COLO668 (cell line): ENCODE measurements around the gene NHERF2.
"Not testable (repeated sequence)": the region's sequence is repeated elsewhere in the genome, so short reads cannot be mapped to it uniquely, and the experiment has no call there.

Source experiments
- DNase-seq: peaks from one replicate; lab custom pipeline; 2025; ENCODE audit not compliant: unreplicated experiment; lab: John Stamatoyannopoulos, UW

NHERF2 gene

GRCh38 chr16:2005646-2006045, 21.1 kb upstream of the NHERF2 start:
- peak; percentile 24 for DNase-seq

DNA sequence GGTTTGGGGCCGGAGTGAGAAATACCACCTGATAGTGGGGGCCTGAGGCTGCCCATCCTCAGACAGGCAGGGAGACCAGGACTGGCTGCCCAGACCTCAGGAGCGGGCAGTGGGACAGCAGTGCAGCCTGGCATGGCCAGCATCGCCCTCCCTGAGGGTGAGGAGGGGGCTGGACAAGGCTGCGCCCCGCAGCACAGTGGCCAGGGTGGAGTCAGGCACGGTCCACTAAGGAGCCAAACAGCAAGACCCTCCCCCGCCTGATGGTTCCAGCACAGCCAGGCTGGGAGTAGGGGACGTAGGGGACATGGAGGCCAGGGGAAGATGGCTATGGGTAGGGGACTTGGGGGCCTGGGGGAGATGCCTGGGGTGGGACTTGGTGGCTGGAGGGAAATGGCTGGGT, 20.4 kb upstream of the NHERF2 start:
- no peak for DNase-seq

- peak; percentile 54 for DNase-seq
Observed at GRCh38 chr16:2007081-2007836, 19.4 kb upstream of the NHERF2 start.

- DNase-seq = peak; percentile 65
Observed at GRCh38 chr16:2008009-2008526, 18.6 kb upstream of the NHERF2 start.

DNA sequence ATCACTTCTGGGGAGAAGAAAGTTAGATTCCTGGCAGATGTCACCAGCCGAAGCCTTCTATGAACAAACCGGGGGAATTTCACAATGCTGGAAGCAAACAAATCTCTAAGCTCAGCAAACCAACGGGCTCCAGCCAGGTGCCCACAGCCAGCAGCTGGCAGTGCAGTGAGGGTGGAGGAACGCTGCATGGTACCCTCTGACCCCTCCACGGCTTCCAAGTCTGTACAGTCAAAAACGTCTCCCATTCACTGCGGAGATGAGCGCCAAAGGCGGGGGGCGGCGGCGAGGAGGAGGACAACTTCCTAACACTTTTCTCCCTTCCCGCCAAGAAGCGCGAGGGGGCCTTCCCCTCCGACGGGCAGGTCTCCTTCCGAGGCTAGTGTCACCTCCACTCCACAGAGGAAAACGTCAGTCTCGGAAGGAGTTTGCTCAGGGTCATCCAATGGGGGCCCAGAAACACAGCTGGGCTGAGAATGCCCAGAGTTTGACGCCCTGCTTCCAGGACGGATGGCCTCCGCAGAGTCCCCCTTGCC, 18.0 kb upstream of the NHERF2 start:
- peak; percentile 49 for DNase-seq

DNA sequence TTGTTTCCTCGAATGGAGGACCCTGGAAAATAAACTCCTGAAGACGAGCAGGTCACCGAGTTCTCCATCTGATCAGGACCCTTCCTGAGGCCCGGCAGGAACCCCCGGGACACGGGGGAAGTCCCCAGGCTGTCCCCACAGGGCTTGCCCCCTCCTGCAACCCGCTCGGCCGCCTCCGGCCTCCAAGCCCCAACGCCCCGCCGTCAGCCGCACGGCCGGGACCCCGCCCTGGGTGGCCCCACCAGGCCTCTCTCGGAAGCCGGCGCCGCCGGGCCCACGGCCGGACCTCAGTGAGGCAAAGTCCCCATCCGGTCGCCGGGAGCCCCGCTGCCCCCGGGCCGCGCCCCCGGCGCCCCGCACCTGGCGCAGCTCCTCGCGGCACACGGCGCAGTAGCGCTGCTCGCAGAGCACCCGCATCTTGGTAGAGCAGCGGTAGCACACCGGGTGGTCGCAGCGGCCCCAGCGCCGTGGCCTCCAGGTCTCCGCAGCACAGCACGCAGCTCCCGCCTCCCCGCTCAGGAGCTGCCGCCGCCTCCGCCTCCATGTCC, 17.5 kb upstream of the NHERF2 start:
- peak; percentile 52 for DNase-seq

- DNase-seq = peak; percentile 95
Observed at GRCh38 chr16:2009791-2010510, 16.8 kb upstream of the NHERF2 start, which contains the start of gene ZNF598. TSS of gene ZNF598 (minus strand) at chr16:2009821.

GRCh38 chr16:2011726-2012125, 15.0 kb upstream of the NHERF2 start:
- not testable (repeated sequence) for DNase-seq

GRCh38 chr16:2013527-2013926, 13.2 kb upstream of the NHERF2 start:
- no peak for DNase-seq

- peak; percentile 24 for DNase-seq
Observed at GRCh38 chr16:2015117-2015946, 11.4 kb upstream of the NHERF2 start.

GRCh38 chr16:2015947-2016208, 10.8 kb upstream of the NHERF2 start:
- no peak for DNase-seq

DNA sequence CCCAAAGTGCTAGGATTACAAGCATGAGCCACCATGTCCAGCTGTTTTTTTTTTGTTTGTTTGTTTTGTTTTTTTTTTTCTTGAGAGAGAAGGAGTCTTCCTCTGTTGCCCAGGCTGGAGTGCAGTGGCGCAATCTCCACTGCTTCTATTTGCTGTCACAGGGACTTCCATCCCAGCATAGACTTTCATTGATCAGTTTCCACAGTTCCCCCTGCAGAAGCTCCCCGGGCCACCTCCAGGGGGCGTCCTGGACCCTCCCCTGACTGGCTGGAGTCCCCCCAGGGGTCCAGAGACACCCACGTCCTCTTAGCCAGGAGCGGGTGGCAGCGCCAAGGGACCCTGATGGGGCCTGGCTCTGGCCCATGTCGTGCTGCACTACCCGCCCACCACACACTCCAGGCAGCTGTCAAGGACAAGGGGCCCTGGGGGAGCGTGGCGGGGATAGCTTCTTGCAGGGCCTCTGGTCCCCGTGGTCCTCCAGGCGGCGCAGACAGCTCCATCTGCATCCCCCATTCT, 10.2 kb upstream of the NHERF2 start:
- peak; percentile 10 for DNase-seq

DNA sequence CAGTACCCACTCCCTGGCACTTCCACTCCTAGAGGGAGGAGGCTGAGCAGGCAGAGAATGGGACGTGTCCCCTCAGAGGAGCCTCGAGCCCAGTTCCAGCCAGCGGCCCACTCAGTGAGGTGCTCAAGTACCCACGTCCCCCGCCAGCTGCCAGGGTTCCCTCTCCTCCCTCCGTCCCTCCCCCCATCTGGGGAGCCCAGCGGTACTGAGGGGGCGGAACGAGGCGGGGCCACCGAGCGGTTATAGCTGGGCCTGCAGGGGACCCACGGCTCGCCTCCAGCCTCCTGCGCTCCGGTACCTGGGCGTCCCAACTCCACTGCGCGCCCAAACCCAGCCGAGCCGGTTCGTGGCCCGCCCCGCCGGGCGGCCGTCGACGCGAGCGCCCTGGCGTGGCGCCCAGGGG, 7.2 kb upstream of the NHERF2 start, which contains the start of gene NPW:
Gene NPW, plus strand, starts transcription at position 268 of the 403 bp plus-strand sequence.
- peak; percentile 46 for DNase-seq

- DNase-seq = peak; percentile 46
Observed at GRCh38 chr16:2019921-2020831, 6.5 kb upstream of the NHERF2 start.

- DNase-seq = no peak
Observed at GRCh38 chr16:2022723-2023091, 4.0 kb upstream of the NHERF2 start.

DNA sequence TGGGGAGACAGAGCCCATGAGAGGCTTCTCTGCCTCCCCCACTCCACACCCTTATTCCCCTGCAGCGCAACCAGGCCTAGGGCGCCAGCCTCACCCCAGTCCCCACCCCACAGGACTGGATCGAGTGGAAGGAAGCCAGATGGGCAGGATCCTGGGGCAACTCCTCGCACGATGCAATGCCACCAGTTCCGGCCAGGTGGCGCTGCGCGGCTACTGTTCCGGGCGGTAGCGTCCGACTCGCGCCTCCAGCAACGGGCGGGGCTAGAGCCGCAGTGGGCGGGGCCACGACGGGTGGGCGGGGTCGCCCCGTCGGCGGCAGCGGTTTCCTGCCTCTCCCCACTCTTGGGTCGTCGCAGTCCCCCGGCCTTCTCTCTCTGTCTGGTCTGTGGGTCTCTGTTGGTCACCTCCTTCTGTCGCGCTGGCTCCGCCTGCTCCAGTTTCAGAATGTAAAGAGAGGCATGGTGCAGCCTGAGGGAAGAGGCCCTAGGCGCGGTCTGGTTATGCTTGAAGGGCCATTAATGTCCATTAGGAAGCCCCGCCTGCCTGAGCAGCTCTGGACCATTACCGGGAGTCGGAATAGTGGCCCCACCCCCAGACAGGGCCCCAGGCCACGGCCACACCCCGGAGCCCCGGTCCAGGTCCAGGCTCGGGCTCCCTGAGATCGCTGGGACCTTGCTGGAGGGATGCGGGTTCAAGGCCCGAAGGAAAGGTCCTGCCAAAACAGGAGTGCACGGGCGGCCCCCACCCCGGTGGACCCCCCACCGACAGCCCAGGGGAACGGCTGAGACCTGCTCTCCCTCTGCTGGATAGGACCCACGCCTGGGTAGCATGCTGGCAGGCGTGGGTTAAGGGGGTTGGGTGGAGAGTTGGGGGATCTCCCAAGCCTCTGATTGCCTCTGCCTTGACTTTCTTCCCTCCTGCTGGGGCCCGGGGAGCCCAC, 3.3 kb upstream of the NHERF2 start:
- peak; percentile 87 for DNase-seq

GRCh38 chr16:2024032-2024420, 2.7 kb upstream of the NHERF2 start:
- DNase-seq = no peak

DNA sequence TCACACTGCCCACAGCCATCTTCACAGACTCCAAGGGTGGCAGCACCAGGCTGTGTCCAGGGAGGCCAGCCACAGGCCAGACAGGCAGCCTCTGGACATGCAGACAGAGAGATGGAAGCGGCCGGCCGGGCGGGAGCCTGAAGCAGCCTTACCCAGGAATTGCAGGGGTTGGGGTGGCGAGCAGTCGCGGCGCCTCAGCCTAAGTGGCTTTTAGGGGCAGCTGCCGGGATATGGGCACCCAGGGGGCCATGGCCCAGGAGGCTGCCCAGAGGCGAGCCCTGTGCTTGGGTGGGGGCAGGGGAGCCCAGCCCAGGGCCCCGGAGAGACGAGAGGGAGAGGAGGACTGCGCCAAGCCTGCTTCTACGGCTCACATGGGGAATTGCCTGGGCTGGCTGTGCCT, 1.5 kb upstream of the NHERF2 start:
- no peak for DNase-seq
